HG02610 (cell line): ENCODE data around the gene CD226.

ENCODE experiments used
- ATAC-seq: cut with Tn5 transposase; IDR thresholded peaks from one replicate; pipeline ENCODE4 v1.9.1; 2021; ENCODE audit warnings: mild to moderate bottlenecking, moderate library complexity; ENCODE audit not compliant: unreplicated experiment

CD226 gene

DNA sequence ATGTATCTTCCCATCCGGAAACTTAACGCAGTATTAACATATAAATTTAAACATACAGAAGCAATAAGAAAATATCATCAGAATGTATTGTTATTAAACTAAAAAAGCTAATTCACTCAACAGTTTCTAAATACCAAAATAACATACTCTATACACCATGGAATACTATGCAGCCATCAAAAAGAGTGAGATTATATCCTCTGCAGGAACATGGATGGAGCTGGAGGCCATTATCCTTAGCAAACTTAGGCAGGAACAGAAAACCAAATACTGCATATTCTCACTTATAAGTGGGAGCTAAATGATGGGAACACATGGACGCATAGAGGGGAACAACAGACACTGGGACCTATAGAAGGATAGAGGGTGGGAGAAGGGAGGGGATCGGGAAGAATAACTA, 127.1 kb downstream of the CD226 start:
- ATAC-seq, result no peak

DNA sequence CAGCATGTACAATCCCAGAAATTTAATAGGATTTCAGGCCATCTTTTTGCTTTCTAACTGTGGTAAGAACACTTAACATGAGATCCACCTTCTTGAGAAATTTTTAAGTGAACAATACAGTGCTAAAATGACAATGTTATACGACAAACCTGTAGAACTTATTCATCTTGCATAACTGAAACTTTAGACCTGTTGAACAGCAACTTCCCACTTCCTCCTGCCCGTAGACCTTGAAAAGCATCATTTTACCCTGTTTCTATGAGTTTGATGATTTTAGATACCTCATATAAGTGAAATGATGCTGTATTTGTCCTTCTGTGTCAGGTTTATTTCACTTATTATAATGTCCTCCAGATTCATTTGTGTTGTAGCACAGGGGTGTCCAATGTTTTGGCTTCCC, 128.2 kb downstream of the CD226 start:
- ATAC-seq, result no peak

DNA sequence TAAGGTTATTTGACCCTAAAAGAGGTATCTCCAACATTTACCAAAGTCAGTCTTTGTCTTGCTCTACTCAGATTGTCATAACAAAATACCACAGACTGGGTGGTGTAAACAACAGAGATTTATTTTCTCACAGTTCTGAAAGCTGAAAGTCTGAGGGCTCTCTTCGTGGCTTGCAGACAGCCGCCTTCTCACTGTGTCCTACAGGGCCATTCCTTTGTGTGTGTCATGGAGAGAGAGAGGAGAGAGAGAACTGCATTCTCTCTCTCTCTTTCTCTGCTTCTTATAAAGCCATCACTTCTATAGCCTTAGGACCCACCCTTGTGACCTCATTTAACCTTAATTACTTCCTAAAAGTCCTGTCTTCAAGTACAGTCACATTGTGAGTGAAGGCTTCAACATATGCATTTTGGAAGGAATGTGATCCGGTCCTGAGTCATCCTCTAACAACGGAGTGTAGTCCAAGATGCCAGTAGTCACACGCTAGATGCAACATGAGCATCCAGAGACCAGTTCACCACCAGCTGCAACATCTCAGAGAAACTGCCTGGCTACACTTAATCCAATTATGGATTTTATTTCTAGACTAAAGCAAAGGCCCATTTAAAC, 130.2 kb downstream of the CD226 start:
- no peak for ATAC-seq

DNA sequence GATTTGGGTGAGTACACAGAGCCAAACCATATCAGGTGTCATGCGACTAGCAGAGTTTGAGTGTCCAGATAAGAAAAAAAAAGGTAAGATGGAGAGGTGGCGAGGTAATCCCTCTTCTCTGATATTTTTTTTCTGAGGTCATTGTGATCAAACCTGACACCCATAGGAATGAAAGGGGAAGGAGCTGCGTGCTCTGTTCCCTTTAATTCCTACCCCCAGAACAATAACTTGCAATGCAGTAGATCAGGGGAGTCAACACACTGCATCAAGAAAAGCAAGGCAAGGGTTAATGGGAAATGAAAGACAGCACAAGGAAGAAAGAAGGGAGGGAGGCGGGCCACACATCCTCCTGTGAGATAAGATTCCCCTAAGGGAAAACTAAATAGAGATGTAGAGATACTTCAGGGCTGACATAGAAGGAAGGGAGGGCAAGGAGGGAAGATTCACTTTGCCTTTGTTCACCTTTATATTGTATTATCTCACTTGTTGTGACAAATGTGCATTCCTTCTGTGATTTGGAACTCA, 132.8 kb downstream of the CD226 start:
- ATAC-seq, result no peak

DNA sequence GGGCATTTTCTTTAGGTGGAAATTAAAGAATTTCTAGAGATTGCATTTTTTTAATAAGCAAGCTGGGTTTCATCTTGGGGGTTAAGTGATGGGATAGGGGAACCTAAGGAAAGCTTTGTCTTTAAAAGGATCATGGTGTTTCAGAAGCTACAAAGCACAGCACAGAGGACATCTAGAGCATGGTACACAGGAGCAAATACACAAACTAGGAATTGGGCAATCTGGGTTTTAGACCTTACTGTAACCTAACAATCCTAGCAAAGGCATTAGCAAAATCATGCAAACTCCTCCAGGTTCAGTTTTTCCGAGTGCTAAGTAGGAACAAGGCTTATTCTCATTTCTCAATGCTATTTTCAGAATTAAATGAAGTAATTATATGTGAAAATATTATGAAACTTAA, 134.1 kb downstream of the CD226 start:
- no peak for ATAC-seq

DNA sequence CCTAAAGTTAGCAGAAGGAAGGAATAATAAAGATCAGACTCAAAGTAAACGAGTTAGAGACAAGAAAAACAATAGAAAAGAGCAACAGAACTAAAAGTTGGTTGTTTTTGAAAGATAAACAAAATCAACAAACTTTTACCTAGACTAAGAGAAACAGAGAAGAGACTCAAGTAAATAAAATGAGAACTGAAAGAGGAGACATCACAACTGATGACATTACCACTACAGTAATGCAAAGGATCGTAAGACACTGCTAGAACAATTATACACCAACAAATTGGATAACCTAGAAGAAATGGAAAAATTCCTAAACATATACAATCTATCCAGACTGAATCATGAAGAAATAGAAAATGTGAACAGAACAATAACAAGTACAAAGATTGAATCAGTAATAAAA, 139.3 kb downstream of the CD226 start:
- ATAC-seq, result no peak

DNA sequence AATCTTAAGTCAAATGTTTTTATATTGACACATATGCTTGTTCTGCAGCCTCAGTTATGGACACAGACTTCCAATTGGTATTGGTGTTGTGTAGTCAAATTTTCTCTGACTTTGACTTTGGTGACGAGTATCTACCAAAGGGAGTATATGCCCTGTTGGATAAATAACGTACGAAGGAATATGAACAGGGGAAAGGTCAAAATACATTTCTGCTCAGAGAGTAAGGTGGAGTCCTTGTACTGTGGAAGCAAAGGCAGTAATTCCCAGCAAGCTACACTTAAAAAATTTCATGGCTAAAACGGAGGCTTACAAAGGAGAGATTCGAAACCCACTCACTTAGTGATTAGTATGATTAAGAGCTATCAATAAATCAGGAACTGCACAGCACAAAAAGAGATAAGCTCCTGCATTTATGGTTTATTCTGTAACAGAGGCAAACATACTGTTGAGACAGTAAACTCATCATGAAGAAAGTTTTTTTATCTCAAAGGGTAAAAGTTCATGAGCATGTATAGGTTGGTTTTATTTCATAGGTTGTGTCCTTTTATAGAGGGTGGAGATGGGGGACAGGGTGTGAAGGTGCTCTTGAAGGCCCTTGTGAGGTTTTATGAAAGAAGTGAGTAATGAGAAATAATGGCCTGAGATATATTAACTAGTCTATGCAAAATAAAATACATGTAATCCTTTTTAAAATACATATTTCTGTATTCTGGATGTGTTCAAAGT, 142.7 kb downstream of the CD226 start:
- ATAC-seq, result no peak
